GM20431 (cell line): Measurements from ENCODE around the gene OXGR1.
"Not testable (repeated sequence)": the region's sequence is repeated elsewhere in the genome, so short reads cannot be mapped to it uniquely, and the experiment has no call there.

Experiments
- in situ Hi-C: fragments of 300-500 bp; cut with MseI, MboI; formaldehyde crosslinking; loops from one replicate; pipeline ENCODE4 v1.15.0; 2020; ENCODE audit warnings: low sequenced_read_pairs; ENCODE audit not compliant: unreplicated experiment

The OXGR1 gene

GRCh38 chr13:97008643-97009042 lies 14.4 kb upstream of the OXGR1 start:
- in situ Hi-C loops = no loop called here

DNA sequence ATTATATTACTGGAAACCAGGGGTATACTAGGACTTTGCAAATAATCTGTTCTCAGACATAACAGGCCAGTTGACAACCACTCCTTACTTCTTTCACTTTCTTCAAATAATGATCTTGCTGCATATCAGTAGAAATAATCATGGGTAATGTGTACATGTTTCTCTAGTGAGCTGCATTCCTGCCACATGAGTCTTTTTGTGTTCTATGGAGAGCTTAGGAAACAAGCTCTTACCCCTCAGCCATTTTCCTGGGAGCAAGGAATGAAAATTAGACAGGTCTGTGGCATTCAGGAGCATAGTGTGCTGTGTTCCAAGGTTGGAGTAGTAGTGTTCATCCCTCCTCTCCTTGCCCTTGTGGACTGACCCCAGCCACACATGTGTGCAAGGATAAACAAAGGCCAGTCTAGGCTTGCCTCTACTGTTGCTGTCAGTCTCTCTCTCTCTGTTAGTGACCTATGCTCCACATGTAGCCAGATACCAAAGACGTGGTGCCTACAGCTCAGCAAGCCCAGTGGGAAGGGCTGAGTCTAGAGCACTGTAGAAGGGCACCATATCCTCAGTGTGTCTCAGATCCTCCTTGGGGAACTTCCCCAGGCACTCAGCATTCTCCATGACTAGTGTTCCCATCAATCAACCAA lies 11.5 kb upstream of the OXGR1 start:
- in situ Hi-C loops = no loop called here

GRCh38 chr13:97004886-97005285 lies 10.6 kb upstream of the OXGR1 start:
- in situ Hi-C loops = no loop called here

DNA sequence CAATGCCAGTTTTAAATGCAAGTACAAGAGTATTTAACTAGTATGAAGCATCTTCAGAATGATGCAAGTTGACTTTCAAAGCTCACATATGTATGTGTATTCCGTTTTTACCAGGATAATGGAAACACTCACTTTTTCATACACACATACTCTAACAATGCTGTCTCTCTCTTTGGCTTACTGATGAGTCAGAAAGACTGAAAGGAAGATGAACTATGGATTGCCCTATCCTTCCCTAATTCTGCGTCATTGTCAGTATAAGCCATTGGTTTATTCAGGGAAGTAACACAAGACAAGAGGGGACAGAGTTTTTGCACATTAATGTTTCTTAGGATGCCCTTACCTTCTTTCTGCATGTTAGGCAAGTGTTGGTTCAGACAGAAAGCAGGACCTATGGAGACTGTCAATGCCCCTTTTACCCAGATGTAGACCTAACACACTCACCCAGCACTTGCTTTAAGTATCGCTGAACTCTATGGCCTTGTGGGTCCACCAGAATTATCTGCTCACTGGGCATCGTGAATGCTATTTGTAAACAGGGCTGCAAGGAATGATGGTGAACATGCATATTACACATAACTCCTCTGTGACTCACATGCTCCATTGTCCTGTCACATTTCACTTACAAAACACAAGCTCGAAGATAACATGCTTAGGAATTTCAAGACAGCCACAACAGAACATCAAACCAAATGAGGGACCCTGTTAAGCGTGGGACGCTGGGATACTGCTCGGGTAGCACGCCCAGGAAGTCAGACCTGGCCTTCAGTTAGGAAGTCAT lies 10.0 kb upstream of the OXGR1 start:
- in situ Hi-C loops = no loop called here

- in situ Hi-C loops = no loop called here
Measured at GRCh38 chr13:97003071-97003470, 8.8 kb upstream of the OXGR1 start.

DNA sequence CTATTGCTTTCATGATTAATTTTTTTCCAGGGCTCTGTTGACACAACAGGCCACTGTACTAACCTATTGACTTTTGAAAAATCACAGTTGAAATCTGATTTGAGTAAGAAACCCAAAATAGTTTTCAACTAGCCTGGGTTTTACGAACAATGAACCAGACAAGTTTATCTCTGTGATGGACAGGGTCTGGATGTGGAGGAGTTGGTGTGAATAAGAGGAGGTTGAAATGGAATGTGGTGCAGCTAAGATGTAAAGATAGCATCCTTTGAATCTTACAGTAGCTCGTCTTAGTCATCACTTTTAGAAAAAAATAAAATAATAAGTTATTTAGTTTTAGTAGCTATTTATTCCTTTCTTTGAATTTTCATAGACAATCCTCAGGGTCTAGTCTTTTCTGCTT lies 8.3 kb upstream of the OXGR1 start:
- in situ Hi-C loops = no loop called here

DNA sequence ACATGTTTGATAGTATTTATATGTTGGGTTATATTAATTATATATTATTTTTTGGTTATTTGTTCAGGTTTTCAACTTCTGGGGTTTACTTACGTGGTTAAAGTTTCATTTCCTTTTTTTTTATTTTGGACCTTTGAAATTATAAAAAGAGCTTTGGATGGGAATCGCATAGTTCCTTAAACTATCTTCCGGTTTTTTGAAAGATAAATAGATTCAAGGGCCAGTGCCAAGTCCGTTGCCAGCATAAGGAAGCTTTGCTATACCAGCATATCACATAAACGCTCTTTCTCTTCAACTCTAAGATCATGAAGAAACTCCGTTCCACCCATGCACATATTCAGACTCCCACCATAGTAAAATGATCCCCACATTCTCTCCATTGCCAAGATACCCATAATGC lies 7.4 kb upstream of the OXGR1 start:
- in situ Hi-C loops = no loop called here

- in situ Hi-C loops = no loop called here
Measured at GRCh38 chr13:97000295-97000925, 6.1 kb upstream of the OXGR1 start.

- in situ Hi-C loops = no loop called here
Measured at GRCh38 chr13:96999091-96999490, 4.8 kb upstream of the OXGR1 start.

DNA sequence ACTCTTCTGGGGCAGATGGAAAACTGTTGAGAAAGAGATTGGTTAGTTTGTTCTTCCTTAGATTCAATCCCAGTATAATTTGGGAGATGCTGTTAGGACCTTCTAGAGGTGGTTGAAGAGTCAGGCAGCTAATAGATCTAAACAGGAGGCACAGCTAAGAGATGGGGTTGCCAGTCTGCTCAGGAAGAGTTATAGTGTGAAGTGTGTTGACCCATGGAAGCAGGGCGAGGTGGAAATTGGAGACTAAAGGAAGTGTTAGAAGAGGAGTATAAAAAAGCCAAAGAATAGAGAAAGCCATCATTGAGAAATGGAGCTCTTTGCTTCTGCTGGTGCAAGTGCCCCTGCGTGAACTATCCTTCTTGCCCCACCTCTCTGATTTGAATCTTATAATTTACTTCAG lies 3.8 kb upstream of the OXGR1 start:
- in situ Hi-C loops = no loop called here

DNA sequence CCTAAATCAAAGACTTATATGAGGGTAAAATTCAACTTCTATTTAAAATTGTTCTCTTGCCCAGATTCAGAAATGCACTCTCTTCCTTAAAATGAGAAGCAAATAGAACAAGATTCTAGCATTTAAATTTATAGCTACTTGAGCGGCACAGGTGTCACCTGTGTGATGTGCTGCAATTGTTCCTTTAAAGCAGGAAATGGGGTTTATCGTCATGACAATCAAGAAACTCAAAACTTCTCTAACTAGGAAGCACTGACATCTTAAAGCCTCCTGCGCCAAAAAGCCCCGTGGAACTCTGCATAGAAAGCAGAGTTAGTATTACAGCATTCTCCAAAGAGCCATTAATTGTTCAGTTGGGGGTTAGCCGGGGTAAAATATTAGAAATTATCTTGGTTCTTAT lies 2.6 kb upstream of the OXGR1 start:
- in situ Hi-C loops = no loop called here

DNA sequence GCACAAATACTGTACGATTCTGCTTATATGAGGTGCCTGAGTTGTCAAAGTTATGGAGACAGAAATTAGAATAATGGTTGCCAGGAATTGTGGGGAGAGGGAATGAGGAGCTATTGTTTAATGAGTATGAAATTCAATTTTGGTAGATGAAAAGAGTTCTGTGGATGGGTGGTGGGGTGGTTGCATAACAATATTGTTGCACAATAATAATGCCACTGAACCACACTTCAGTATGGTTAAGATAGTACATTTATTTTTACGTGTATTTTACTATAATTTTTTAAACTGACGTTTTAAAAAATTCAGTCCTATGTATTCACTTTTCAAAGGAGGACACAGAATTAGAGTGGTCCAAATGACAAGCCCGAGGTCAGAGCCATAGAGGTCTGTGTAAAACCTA lies 1.8 kb upstream of the OXGR1 start:
- in situ Hi-C loops = no loop called here

GRCh38 chr13:96994858-96995243 lies 575 bp upstream of the OXGR1 start:
- in situ Hi-C loops = no loop called here

- in situ Hi-C loops = no loop called here
Measured at GRCh38 chr13:96993634-96994016, 651 bp downstream of the OXGR1 start.

DNA sequence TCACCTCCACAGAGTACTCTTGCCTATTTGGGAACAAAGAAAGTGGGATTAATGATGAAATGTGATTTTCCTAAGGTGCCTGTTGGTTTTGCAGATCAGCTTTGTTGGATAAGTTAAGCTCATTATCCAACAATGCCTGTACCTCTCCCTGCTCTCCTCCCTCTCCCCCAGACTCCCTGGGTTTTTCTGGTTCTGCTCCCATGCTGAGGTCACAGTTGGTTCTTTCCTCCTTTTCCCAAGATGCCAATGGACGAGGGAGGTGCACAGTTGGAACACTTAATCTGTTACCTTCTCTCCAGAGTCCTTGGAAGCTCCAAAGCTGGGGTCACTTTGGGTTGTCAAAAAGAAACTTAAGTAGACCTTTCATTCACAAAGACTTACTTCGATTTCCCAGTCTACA lies 1.6 kb downstream of the OXGR1 start:
- in situ Hi-C loops = no loop called here

- in situ Hi-C loops = no loop called here
Measured at GRCh38 chr13:96991072-96991471, 3.2 kb downstream of the OXGR1 start.

DNA sequence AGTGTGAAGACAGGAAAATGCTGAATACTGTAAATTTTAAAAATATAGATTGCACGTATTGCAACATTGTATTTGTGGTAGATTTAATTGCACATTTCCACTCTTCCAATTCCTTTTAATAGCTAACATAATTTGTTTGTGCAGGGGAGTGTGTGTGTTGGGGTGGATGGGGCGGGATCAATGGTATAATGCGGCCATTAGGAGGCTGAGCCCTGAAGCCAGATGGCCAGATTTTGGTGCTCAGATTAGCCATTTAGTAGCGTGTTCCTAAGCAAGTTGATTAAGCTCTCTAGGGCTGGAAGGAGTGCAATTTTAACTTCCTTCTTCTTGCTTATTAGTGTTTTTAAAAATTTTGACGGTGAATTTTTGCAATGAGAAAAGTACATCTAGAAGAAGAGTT lies 5.8 kb downstream of the OXGR1 start:
- in situ Hi-C loops = no loop called here

GRCh38 chr13:96984051-96984508 lies 10.2 kb downstream of the OXGR1 start:
- in situ Hi-C loops = no loop called here

- in situ Hi-C loops = no loop called here
Measured at GRCh38 chr13:96982672-96983071, 11.6 kb downstream of the OXGR1 start.

- in situ Hi-C loops = not testable (repeated sequence)
Measured at GRCh38 chr13:96979861-96980260, 14.4 kb downstream of the OXGR1 start.

DNA sequence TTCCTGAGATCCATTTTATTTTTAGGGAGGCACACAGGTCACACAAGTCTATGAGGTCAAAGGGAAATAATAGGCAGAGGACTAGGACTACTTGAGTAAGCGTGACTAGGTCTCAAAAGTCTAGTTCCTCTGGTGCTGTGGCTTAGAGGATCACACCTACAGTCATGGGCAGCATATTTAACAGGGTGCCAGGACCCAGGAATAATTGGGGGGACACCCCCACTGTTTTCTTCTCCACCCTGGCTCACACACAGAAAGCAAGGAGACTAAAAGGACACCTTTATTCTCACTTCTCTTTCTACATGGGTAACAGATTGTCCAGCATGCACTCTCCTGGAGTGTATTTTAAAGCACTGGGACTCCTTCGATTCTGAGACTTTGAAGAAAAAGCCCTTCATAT lies 26.2 kb downstream of the OXGR1 start:
- in situ Hi-C loops = no loop called here
